Right atrium auricular region (tissue), 2 donors: ENCODE results near the gene CRYM. TPM values are rescaled to one million over a fixed set of nuclear protein-coding genes. Genes with fewer than 3 reads are reported as not detected.
A peak's percentile ranks its signal among the peaks of the same experiment; 100 is the strongest.
"Not testable (repeated sequence)": the region's sequence is repeated elsewhere in the genome, so short reads cannot be mapped to it uniquely, and the experiment has no call there.

Source experiments
- DNase-seq: peaks from one replicate; pipeline ENCODE4 v3.0.0-alpha.2; 2019; ENCODE audit warnings: low spot score
- H3K27ac ChIP-seq, 2 donors: fragments of 200-600 bp; sonication (generic); 1 replicate in 1 of 2; 2 replicates in 1 of 2; pipeline ENCODE4 v1.5.1; 2016 to 2019
- H3K27me3 ChIP-seq, 2 donors: fragments of 200-600 bp; sonication (generic); one replicate each; pipeline versions ENCODE4 v1.5.1 to v1.6.0; 2017 to 2019
- H3K36me3 ChIP-seq: fragments of 200-600 bp; sonication (generic); one replicate; pipeline ENCODE4 v1.5.1; 2016
- H3K4me1 ChIP-seq, 2 donors: fragments of 200-600 bp; sonication (generic); one replicate each; pipeline versions ENCODE4 v1.5.1 to v1.6.0; 2017 to 2019
- H3K4me3 ChIP-seq, 2 donors: fragments of 200-600 bp; sonication (generic); 1 replicate in 1 of 2; 2 replicates in 1 of 2; pipeline ENCODE4 v1.5.1; 2017 to 2019; ENCODE audit warnings: mild to moderate bottlenecking in 1 of 2, moderate library complexity in 1 of 2
- H3K9me3 ChIP-seq, 2 donors: fragments of 200-600 bp; sonication (generic); one replicate each; pipeline ENCODE4 v1.5.1; 2019
- CTCF ChIP-seq, 2 donors: fragments of 200-600 bp; sonication (generic); IDR thresholded peaks; one replicate each; pipeline ENCODE4 v1.5.1; 2019; ENCODE audit warnings: antibody characterized with exemption in 2 of 2
- total RNA-seq, 2 donors: library from RNA; depleted of rRNA; stranded (reverse); fragments of >200 nt; gene quantifications; one replicate each; pipeline ENCODE4 v1.1.0, GENCODE V29; 2016

The CRYM gene
- total RNA-seq, 2 donors from 2014 or later, result 77.7 to 91.1 TPM

- Histone ChIP-seq H3K27ac (peak overlapping the region; percentile 76 to 81), H3K36me3 (no peaks in the 10 kb centered on the region), H3K4me1 (peaks cover 0 to 12% of the 10 kb centered on the region in 2 donors), H3K9me3 (no peaks in the 10 kb centered on the region), H3K27me3 (no peaks in the 10 kb centered on the region), H3K4me3 (peak overlapping the region; percentile 51 to 66)
- peak in 1 of 2 donors; percentile 50 for TF ChIP-seq CTCF (IDR thresholded peaks at IDR 0.05)
- DNase-seq, result peak; percentile 67
These were observed 23.2 kb upstream of the CRYM start for GRCh38 chr16:21301168-21301894.

GRCh38 chr16:21300309-21301167, 22.4 kb upstream of the CRYM start:
- peak; percentile 98 for DNase-seq
- peak; percentile 56 to 90 for TF ChIP-seq CTCF (IDR thresholded peaks at IDR 0.05)
- Histone ChIP-seq H3K4me1 (peaks cover 0 to 12% of the 10 kb centered on the region in 2 donors), H3K36me3 (no peaks in the 10 kb centered on the region), H3K27me3 (no peaks in the 10 kb centered on the region), H3K27ac (peak overlapping the region; percentile 76 to 81), H3K9me3 (no peaks in the 10 kb centered on the region), H3K4me3 (peak overlapping the region; percentile 51 to 66)

- H3K36me3 ChIP-seq, DNase-seq, H3K4me3 ChIP-seq, H3K27ac ChIP-seq, H3K4me1 ChIP-seq, H3K27me3 ChIP-seq: not testable (repeated sequence)
- peaks cover 0 to 11% of the 10 kb centered on the region in 2 donors for H3K9me3 ChIP-seq
These were observed 11.7 kb upstream of the CRYM start for GRCh38 chr16:21289789-21290188.

GRCh38 chr16:21285314-21285713, 7.2 kb upstream of the CRYM start:
- Histone ChIP-seq H3K4me3 (no peak overlapping the region), H3K27me3 (no peaks in the 10 kb centered on the region)
- DNase-seq, result no peak

GRCh38 chr16:21284414-21284813, 6.3 kb upstream of the CRYM start:
- no peak for TF ChIP-seq CTCF (IDR thresholded peaks at IDR 0.05)
- H3K27ac ChIP-seq, result peak overlapping the region in 1 of 2 donors; percentile 74
- no peak for DNase-seq
- no peak overlapping the region for H3K4me3 ChIP-seq
- no peaks in the 10 kb centered on the region for H3K4me1 ChIP-seq
- H3K27me3 ChIP-seq, result no peaks in the 10 kb centered on the region
- peaks cover 0 to 8% of the 10 kb centered on the region in 2 donors for H3K9me3 ChIP-seq
- H3K36me3 ChIP-seq, result no peaks in the 10 kb centered on the region

More at GRCh38 chr16:21285314-21285713, 7.2 kb upstream of the CRYM start:
- H3K4me1 ChIP-seq, result no peaks in the 10 kb centered on the region
- H3K27ac ChIP-seq, result peak overlapping the region in 1 of 2 donors; percentile 27
- H3K36me3 ChIP-seq, result no peaks in the 10 kb centered on the region
- H3K9me3 ChIP-seq, result peaks cover 0 to 11% of the 10 kb centered on the region in 2 donors
- TF ChIP-seq CTCF (IDR thresholded peaks at IDR 0.05), result no peak
